ENCODE measurements around the gene CEP112. TPM values are rescaled to one million over a fixed set of nuclear protein-coding genes. Genes with fewer than 3 reads are reported as not detected.

The CEP112 gene
- total and polyA plus RNA-seq, 2 of the 8 experiments (the other 6 are each of a cell fraction or from before 2014, with no cell fraction given): 0.62 to 3.1 TPM

GRCh38 chr17:66076546-66077190 lies 115.3 kb downstream of the CEP112 start (continued):
- TF ChIP-seq CHD7 (IDR thresholded peaks at IDR 0.05; ENCODE audit: insufficient replicate concordance, low read length) (no peak), SIRT6 (IDR thresholded peaks at IDR 0.05; ENCODE audit: low read length) (no peak), BCL11A (IDR thresholded peaks at IDR 0.05; ENCODE audit: low read depth in 2 of 2, low read length in 2 of 2) (no peak), SP4 (IDR thresholded peaks at IDR 0.05; ENCODE audit: low read length) (no peak), HDAC6 (IDR thresholded peaks at IDR 0.05; ENCODE audit: low read depth, low read length) (no peak), E2F6 (IDR thresholded peaks at IDR 0.05) (no peak), RFX5 (IDR thresholded peaks at IDR 0.05; ENCODE audit: borderline replicate concordance, low read depth, low read length) (no peak), GABPA (IDR thresholded peaks at IDR 0.05; ENCODE audit: borderline replicate concordance, insufficient read depth, low read length) (no peak)

Data from H1 (cell line).